ENCODE measurements around the gene GTF2B.
"Not testable (repeated sequence)": the region's sequence is repeated elsewhere in the genome, so short reads cannot be mapped to it uniquely, and the experiment has no call there.

The GTF2B gene

DNA sequence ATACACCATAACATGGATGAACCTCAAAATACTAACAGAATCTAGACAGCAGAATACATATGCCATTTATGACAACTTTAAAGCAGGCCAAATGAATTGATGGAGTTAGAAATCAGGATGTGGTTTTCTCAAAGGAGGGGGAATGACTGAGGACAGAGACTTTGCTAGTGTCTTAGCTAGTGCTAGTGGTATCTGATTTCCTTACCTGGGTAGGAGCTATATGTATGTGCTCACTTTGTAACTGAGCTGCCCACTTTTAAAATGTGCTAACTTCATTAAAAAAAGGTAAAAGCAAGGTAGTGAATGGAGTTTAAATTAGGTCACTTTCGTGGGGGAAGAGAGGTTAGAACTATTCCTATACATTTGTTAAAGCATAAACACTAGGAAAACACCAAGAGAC, 2.6 kb downstream of the GTF2B start:
- no peak overlapping the region for H4K91ac ChIP-seq (ENCODE audit: low read depth, low read length, poor library complexity)
- WGBS, 2 donors (ENCODE audit: extremely low coverage in 2 of 2, insufficient read length in 2 of 2, insufficient replicate concordance in 1 of 2): no CpG with 5 or more reads among the region's 1 CpG
- H3K9me3 ChIP-seq (replicated peaks in 1 of 2; ENCODE audit: control insufficient read depth in 2 of 2, insufficient read depth in 1 of 2, low read depth in 1 of 2, low read length in 2 of 2): no peaks in the 10 kb centered on the region
- no peak overlapping the region for H4K8ac ChIP-seq (ENCODE audit: low read depth, low read length)
- DNase-seq (ENCODE audit: low spot score): no peak
- H2BK120ac ChIP-seq (ENCODE audit: low read depth, low read length): no peak overlapping the region
- no peaks in the 10 kb centered on the region for H3K27me3 ChIP-seq (ENCODE audit: control insufficient read depth in 3 of 3, insufficient read depth in 3 of 3, low read depth in 1 of 3, low read length in 3 of 3)
- H3K23ac ChIP-seq (ENCODE audit: low read depth, low read length, poor library complexity): no peak overlapping the region
- H3K14ac ChIP-seq (ENCODE audit: low read length): no peak overlapping the region
- H3K4me3 ChIP-seq (ENCODE audit: low read length in 2 of 2): no peak overlapping the region
- no peak overlapping the region for H2AFZ ChIP-seq (ENCODE audit: low read length)
- no peak overlapping the region for H3K27ac ChIP-seq (replicated peaks; ENCODE audit: low read length)
- no peak overlapping the region for H2BK15ac ChIP-seq (ENCODE audit: low read length)
- H3K4me1 ChIP-seq (ENCODE audit: control insufficient read depth in 2 of 2, insufficient read depth in 1 of 2, low read depth in 1 of 2, low read length in 2 of 2): peaks cover 0 to 2% of the 10 kb centered on the region in 2 donors
- no peak overlapping the region for H3K4ac ChIP-seq (ENCODE audit: low read length)
- no peak overlapping the region for H2BK5ac ChIP-seq (ENCODE audit: low read length)
- H3K4me2 ChIP-seq (ENCODE audit: insufficient read depth, low read length, poor library complexity, severe bottlenecking): no peak overlapping the region
- H3K18ac ChIP-seq (ENCODE audit: low read length): no peak overlapping the region
- H3K79me1 ChIP-seq (ENCODE audit: low read depth, low read length): peaks cover 3% of the 10 kb centered on the region
- no peak overlapping the region for H2AK5ac ChIP-seq (ENCODE audit: low read depth, low read length)
- no peak overlapping the region for H2BK12ac ChIP-seq (ENCODE audit: low read length)
- no peak overlapping the region for H3K9ac ChIP-seq (ENCODE audit: low read depth, low read length, poor library complexity)
- H3K36me3 ChIP-seq (replicated peaks in 1 of 2; ENCODE audit: control insufficient read depth in 2 of 2, insufficient read depth in 2 of 2, low read length in 2 of 2): peaks cover 2 to 46% of the 10 kb centered on the region in 2 donors

DNA sequence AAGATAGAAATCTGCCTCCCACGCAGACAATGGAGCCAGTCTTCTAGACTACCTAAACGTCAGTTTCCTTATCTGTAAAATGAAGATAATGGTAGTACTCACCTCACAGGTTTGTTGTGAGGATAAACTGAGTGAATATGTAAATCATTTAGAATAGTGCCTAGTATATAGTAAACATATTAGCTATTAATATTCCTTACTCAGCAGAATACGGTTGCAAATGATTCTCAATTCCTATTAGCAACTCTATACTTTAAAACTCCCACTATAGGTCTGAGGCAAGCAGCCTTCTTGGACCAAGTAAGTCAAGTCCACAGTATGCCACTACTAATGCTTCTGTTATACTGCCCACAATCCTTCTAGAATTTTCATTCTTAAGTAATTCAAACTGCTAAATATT, 5.4 kb downstream of the GTF2B start:
- Histone ChIP-seq H2BK120ac (ENCODE audit: low read depth, low read length) (no peak overlapping the region), H3K14ac (ENCODE audit: low read length) (no peak overlapping the region), H4K91ac (ENCODE audit: low read depth, low read length, poor library complexity) (no peak overlapping the region), H3K9ac (ENCODE audit: low read depth, low read length, poor library complexity) (no peak overlapping the region), H2AK5ac (ENCODE audit: low read depth, low read length) (no peak overlapping the region), H3K4me1 (ENCODE audit: control insufficient read depth in 2 of 2, insufficient read depth in 1 of 2, low read depth in 1 of 2, low read length in 2 of 2) (peaks cover 0 to 2% of the 10 kb centered on the region in 2 donors), H3K18ac (ENCODE audit: low read length) (no peak overlapping the region), H3K36me3 (replicated peaks in 1 of 2; ENCODE audit: control insufficient read depth in 2 of 2, insufficient read depth in 2 of 2, low read length in 2 of 2) (peaks cover 2 to 72% of the 10 kb centered on the region in 2 donors), H3K4ac (ENCODE audit: low read length) (no peak overlapping the region), H4K8ac (ENCODE audit: low read depth, low read length) (no peak overlapping the region), H3K27ac (replicated peaks; ENCODE audit: low read length) (no peak overlapping the region), H2BK12ac (ENCODE audit: low read length) (no peak overlapping the region), H3K4me3 (ENCODE audit: low read length in 2 of 2) (no peak overlapping the region), H2BK15ac (ENCODE audit: low read length) (no peak overlapping the region), H3K79me1 (ENCODE audit: low read depth, low read length) (no peaks in the 10 kb centered on the region), H3K4me2 (ENCODE audit: insufficient read depth, low read length, poor library complexity, severe bottlenecking) (no peak overlapping the region), H3K27me3 (ENCODE audit: control insufficient read depth in 3 of 3, insufficient read depth in 3 of 3, low read depth in 1 of 3, low read length in 3 of 3) (no peaks in the 10 kb centered on the region), H2BK5ac (ENCODE audit: low read length) (no peak overlapping the region), H2AFZ (ENCODE audit: low read length) (no peak overlapping the region), H3K9me3 (replicated peaks in 1 of 2; ENCODE audit: control insufficient read depth in 2 of 2, insufficient read depth in 1 of 2, low read depth in 1 of 2, low read length in 2 of 2) (no peaks in the 10 kb centered on the region), H3K23ac (ENCODE audit: low read depth, low read length, poor library complexity) (no peak overlapping the region)
- WGBS, 2 donors (ENCODE audit: extremely low coverage in 2 of 2, insufficient read length in 2 of 2, insufficient replicate concordance in 1 of 2): no CpG with 5 or more reads among the region's 3 CpGs
- no peak for DNase-seq (ENCODE audit: low spot score)

DNA sequence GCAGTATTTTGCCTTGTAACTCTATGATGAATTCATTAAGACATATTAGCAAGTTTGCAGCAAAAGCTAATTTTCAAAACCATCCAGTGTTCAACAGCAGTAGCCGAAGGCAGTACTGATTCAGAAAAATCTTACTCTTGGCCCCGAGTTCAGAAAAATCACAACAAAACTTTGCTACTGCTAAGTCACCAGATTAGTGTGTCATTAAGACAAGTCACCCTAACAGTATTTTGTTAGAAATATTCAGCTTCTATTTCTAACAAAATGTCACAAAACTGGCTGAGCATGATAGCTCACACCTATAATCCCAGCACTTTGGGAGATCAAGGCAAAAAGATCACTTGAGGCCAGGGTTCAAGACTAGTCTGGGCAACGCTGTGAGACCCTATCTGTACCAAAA, 8.2 kb downstream of the GTF2B start:
- no CpG with 5 or more reads among the region's 3 CpGs for WGBS, 2 donors (ENCODE audit: extremely low coverage in 2 of 2, insufficient read length in 2 of 2, insufficient replicate concordance in 1 of 2)
- peaks cover 2 to 79% of the 10 kb centered on the region in 2 donors for H3K36me3 ChIP-seq (replicated peaks in 1 of 2; ENCODE audit: control insufficient read depth in 2 of 2, insufficient read depth in 2 of 2, low read length in 2 of 2)
- H3K4me1 ChIP-seq (ENCODE audit: control insufficient read depth in 2 of 2, insufficient read depth in 1 of 2, low read depth in 1 of 2, low read length in 2 of 2): no peaks in the 10 kb centered on the region
- no peak overlapping the region for H3K4me2 ChIP-seq (ENCODE audit: insufficient read depth, low read length, poor library complexity, severe bottlenecking)
- no peak overlapping the region for H3K4me3 ChIP-seq (ENCODE audit: low read length in 2 of 2)
- no peak overlapping the region for H2AK5ac ChIP-seq (ENCODE audit: low read depth, low read length)
- no peak overlapping the region for H3K27ac ChIP-seq (replicated peaks; ENCODE audit: low read length)
- H2BK5ac ChIP-seq (ENCODE audit: low read length): no peak overlapping the region
- no peak overlapping the region for H3K14ac ChIP-seq (ENCODE audit: low read length)
- no peak overlapping the region for H2AFZ ChIP-seq (ENCODE audit: low read length)
- H3K9ac ChIP-seq (ENCODE audit: low read depth, low read length, poor library complexity): no peak overlapping the region
- no peaks in the 10 kb centered on the region for H3K9me3 ChIP-seq (replicated peaks in 1 of 2; ENCODE audit: control insufficient read depth in 2 of 2, insufficient read depth in 1 of 2, low read depth in 1 of 2, low read length in 2 of 2)
- H3K18ac ChIP-seq (ENCODE audit: low read length): no peak overlapping the region
- DNase-seq (ENCODE audit: low spot score): no peak
- no peak overlapping the region for H2BK120ac ChIP-seq (ENCODE audit: low read depth, low read length)
- no peak overlapping the region for H4K8ac ChIP-seq (ENCODE audit: low read depth, low read length)
- no peak overlapping the region for H4K91ac ChIP-seq (ENCODE audit: low read depth, low read length, poor library complexity)
- no peak overlapping the region for H2BK15ac ChIP-seq (ENCODE audit: low read length)
- H3K27me3 ChIP-seq (ENCODE audit: control insufficient read depth in 3 of 3, insufficient read depth in 3 of 3, low read depth in 1 of 3, low read length in 3 of 3): no peaks in the 10 kb centered on the region
- H2BK12ac ChIP-seq (ENCODE audit: low read length): no peak overlapping the region
- H3K23ac ChIP-seq (ENCODE audit: low read depth, low read length, poor library complexity): no peak overlapping the region
- H3K79me1 ChIP-seq (ENCODE audit: low read depth, low read length): no peaks in the 10 kb centered on the region
- H3K4ac ChIP-seq (ENCODE audit: low read length): no peak overlapping the region

DNA sequence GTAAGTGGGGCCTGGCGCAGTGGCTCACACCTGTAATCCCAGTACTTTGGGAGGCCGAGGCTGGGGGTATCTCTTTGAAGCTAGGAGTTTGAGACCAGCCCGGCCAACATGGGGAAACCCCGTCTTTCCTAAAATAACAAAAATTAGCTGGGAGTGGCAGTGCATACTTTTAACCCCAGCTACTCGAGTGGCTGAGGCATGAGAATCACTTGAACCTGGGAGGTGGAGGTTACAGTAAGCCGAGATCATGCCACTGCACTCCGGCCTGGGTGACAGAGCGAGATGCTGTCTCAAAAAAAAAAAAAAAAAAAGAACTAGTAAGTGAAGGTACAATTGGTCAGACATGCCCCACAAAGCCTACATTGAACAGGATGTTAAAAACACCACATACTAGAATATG, 10.7 kb downstream of the GTF2B start:
- H3K9ac ChIP-seq (ENCODE audit: low read depth, low read length, poor library complexity): not testable (repeated sequence)

More for the DNA sequence above, 10.7 kb downstream of the GTF2B start:
- not testable (repeated sequence) for H2BK12ac ChIP-seq (ENCODE audit: low read length); H3K27me3 ChIP-seq (ENCODE audit: control insufficient read depth in 3 of 3, insufficient read depth in 3 of 3, low read depth in 1 of 3, low read length in 3 of 3); H3K9me3 ChIP-seq (replicated peaks in 1 of 2; ENCODE audit: control insufficient read depth in 2 of 2, insufficient read depth in 1 of 2, low read depth in 1 of 2, low read length in 2 of 2); H3K14ac ChIP-seq (ENCODE audit: low read length); H3K27ac ChIP-seq (replicated peaks; ENCODE audit: low read length); H4K8ac ChIP-seq (ENCODE audit: low read depth, low read length); H3K4me2 ChIP-seq (ENCODE audit: insufficient read depth, low read length, poor library complexity, severe bottlenecking); H2AK5ac ChIP-seq (ENCODE audit: low read depth, low read length); H3K4ac ChIP-seq (ENCODE audit: low read length); H2BK120ac ChIP-seq (ENCODE audit: low read depth, low read length); H2BK15ac ChIP-seq (ENCODE audit: low read length); DNase-seq (ENCODE audit: low spot score); H4K91ac ChIP-seq (ENCODE audit: low read depth, low read length, poor library complexity); H2BK5ac ChIP-seq (ENCODE audit: low read length); H3K4me1 ChIP-seq (ENCODE audit: control insufficient read depth in 2 of 2, insufficient read depth in 1 of 2, low read depth in 1 of 2, low read length in 2 of 2); H3K23ac ChIP-seq (ENCODE audit: low read depth, low read length, poor library complexity); H2AFZ ChIP-seq (ENCODE audit: low read length); H3K79me1 ChIP-seq (ENCODE audit: low read depth, low read length); H3K18ac ChIP-seq (ENCODE audit: low read length); H3K4me3 ChIP-seq (ENCODE audit: low read length in 2 of 2)
- no CpG with 5 or more reads among the region's 8 CpGs for WGBS, 2 donors (ENCODE audit: extremely low coverage in 2 of 2, insufficient read length in 2 of 2, insufficient replicate concordance in 1 of 2)
- peaks cover 0 to 61% of the 10 kb centered on the region in 2 donors for H3K36me3 ChIP-seq (replicated peaks in 1 of 2; ENCODE audit: control insufficient read depth in 2 of 2, insufficient read depth in 2 of 2, low read length in 2 of 2)
